Right kidney (tissue), 9 donors: ENCODE measurements around the gene CPNE4.
"Not testable (repeated sequence)": the region's sequence is repeated elsewhere in the genome, so short reads cannot be mapped to it uniquely, and the experiment has no call there.

Source experiments
- DNase-seq: peaks from one replicate; pipeline ENCODE4 v3.0.0-alpha.2; 2016
- long read RNA-seq, 8 donors: transcript quantifications; one replicate each; lab custom pipeline, GENCODE V29; 2026

CPNE4 gene
- long read RNA-seq, donor 1, result 0 reads
- long read RNA-seq, donor 2, result 0 reads
- long read RNA-seq, donor 3, result 0 reads
- long read RNA-seq, donor 4, result 0 reads
- long read RNA-seq, donor 5, result 0 reads
- long read RNA-seq, donor 6, result 0 reads
- long read RNA-seq, donor 7, result 0 reads
- long read RNA-seq, donor 8, result 0 reads

- DNase-seq, result peak; percentile 73
Observed at GRCh38 chr3:132034486-132035464, at the start of gene CPNE4. Gene CPNE4 (minus strand): TSS chr3:132035014.

- no peak for DNase-seq
Observed at GRCh38 chr3:132083583-132084279, 48.9 kb upstream of the CPNE4 start.

GRCh38 chr3:132083159-132083558 lies 48.3 kb upstream of the CPNE4 start:
- no peak for DNase-seq

GRCh38 chr3:132079147-132079546 lies 44.3 kb upstream of the CPNE4 start:
- DNase-seq, result no peak

- no peak for DNase-seq
Observed at GRCh38 chr3:132073771-132074170, 39.0 kb upstream of the CPNE4 start.

GRCh38 chr3:132071043-132071442 lies 36.2 kb upstream of the CPNE4 start:
- no peak for DNase-seq

- DNase-seq, result no peak
Observed at GRCh38 chr3:132064114-132064513, 29.3 kb upstream of the CPNE4 start.

- DNase-seq, result no peak
Observed at GRCh38 chr3:132062535-132062934, 27.7 kb upstream of the CPNE4 start.

GRCh38 chr3:132055872-132056271 lies 21.1 kb upstream of the CPNE4 start:
- DNase-seq, result no peak

- no peak for DNase-seq
Observed at GRCh38 chr3:132047209-132047608, 12.4 kb upstream of the CPNE4 start.

- not testable (repeated sequence) for DNase-seq
Observed at GRCh38 chr3:132044874-132045273, 10.1 kb upstream of the CPNE4 start.

- DNase-seq, result no peak
Observed at GRCh38 chr3:132042681-132043080, 7.9 kb upstream of the CPNE4 start.

- DNase-seq, result no peak
Observed at GRCh38 chr3:132038198-132038825, 3.5 kb upstream of the CPNE4 start.

- DNase-seq, result no peak
Observed at GRCh38 chr3:132037581-132037980, 2.8 kb upstream of the CPNE4 start.

- no peak for DNase-seq
Observed at GRCh38 chr3:132037056-132037455, 2.2 kb upstream of the CPNE4 start.

- DNase-seq, result no peak
Observed at GRCh38 chr3:132034097-132034485, 723 bp downstream of the CPNE4 start.

GRCh38 chr3:132033471-132033870 lies 1.3 kb downstream of the CPNE4 start:
- no peak for DNase-seq

GRCh38 chr3:132032959-132033358 lies 1.9 kb downstream of the CPNE4 start:
- no peak for DNase-seq

GRCh38 chr3:132029182-132029902 lies 5.5 kb downstream of the CPNE4 start:
- DNase-seq, result peak; percentile 36

GRCh38 chr3:132022914-132023313 lies 11.9 kb downstream of the CPNE4 start:
- no peak for DNase-seq

GRCh38 chr3:132020058-132020457 lies 14.8 kb downstream of the CPNE4 start:
- DNase-seq, result no peak

- DNase-seq, result no peak
Observed at GRCh38 chr3:132017137-132017536, 17.7 kb downstream of the CPNE4 start.
